GM12878 (cell line): Measurements from ENCODE around the gene PCK1. TPM values are rescaled to one million over a fixed set of nuclear protein-coding genes. Genes with fewer than 3 reads are reported as not detected.

ENCODE experiments used
- ATF7 ChIP-seq: fragments of 450-650 bp; IDR thresholded peaks from 2 replicates; pipeline ENCODE4 v1.6.1; 2016; ENCODE audit warnings: low read depth, mild to moderate bottlenecking
- DPF2 ChIP-seq: fragments of 450-650 bp; IDR thresholded peaks from 2 replicates; pipeline ENCODE4 v1.6.1; 2017; ENCODE audit warnings: mild to moderate bottlenecking
- ETV6 ChIP-seq, 2 experiments: fragments of 450-650 bp in 1 of 2; IDR thresholded peaks in 1 of 2; conservative IDR thresholded peaks in 1 of 2; 2 replicates each; pipeline ENCODE4 v1.6.1; 2014; ENCODE audit warnings: antibody characterized with exemption in 1 of 2, borderline replicate concordance in 1 of 2, low read depth in 1 of 2, mild to moderate bottlenecking in 1 of 2, moderate library complexity in 1 of 2
- HCFC1 ChIP-seq: fragments of 150-350 bp; IDR thresholded peaks from 2 replicates; pipeline ENCODE4 v1.6.1; 2014; ENCODE audit warnings: low read length
- MTA3 ChIP-seq: IDR thresholded peaks from 2 replicates; pipeline ENCODE4 v1.6.1; 2012; ENCODE audit warnings: low read length, inconsistent platforms, borderline replicate concordance
- SIN3A ChIP-seq: IDR thresholded peaks from 2 replicates; pipeline ENCODE4 v1.6.1; 2012; ENCODE audit warnings: low read depth, low read length, improper control_type of control experiment
- YY1 ChIP-seq: IDR thresholded peaks from 2 replicates; pipeline ENCODE4 v1.6.1; 2011; ENCODE audit warnings: low read depth, mild to moderate bottlenecking, low read length
- ZNF24 ChIP-seq: fragments of 450-650 bp; IDR thresholded peaks from 2 replicates; pipeline ENCODE4 v1.6.1; 2017; ENCODE audit warnings: antibody characterized with exemption, mild to moderate bottlenecking
- polyA plus RNA-seq, 11 experiments: library from polyadenylated mRNA; depleted of rRNA in 4 of 11; unstranded in 6 of 11; stranded (reverse) in 5 of 11; fragments of >200 nt; fragmentation: Nextera tagmentation in 4 of 11; fragmentation: Illumina TruSeq in 1 of 11; extraction: Ambion mirVana in 4 of 11; extraction: Trizol in 1 of 11; gene quantifications; 1 replicate in 1 of 11; 2 replicates in 10 of 11; pipeline versions ENCODE4 v1.2.1 to v1.2.3, GENCODE V29; 2011 to 2016; ENCODE audit warnings: inconsistent platforms in 2 of 11, missing spikeins in 2 of 11, low read depth in 1 of 11
- total RNA-seq, 4 experiments: library from RNA; depleted of rRNA in 3 of 4; stranded (reverse); fragments of >200 nt in 3 of 4; fragmentation: Illumina TruSeq in 1 of 4; extraction: Trizol in 1 of 4; gene quantifications; 2 replicates each; pipeline versions ENCODE4 v1.2.1 to v1.2.3, GENCODE V29; 2013 to 2021
- TF ChIP-seq, protein P1 (sequence below): fragments of 450-650 bp; IDR thresholded peaks from 2 replicates; pipeline ENCODE4 v1.6.1; 2017; ENCODE audit warnings: antibody characterized with exemption, mild to moderate bottlenecking, moderate library complexity
- TF ChIP-seq, protein P2 (sequence below): fragments of 450-650 bp; IDR thresholded peaks from 2 replicates; pipeline ENCODE4 v1.6.1; 2016; ENCODE audit warnings: mild to moderate bottlenecking, moderate library complexity, borderline replicate concordance
- TF ChIP-seq, protein P3 (sequence below): IDR thresholded peaks from 2 replicates; pipeline ENCODE4 v1.6.1; 2012; ENCODE audit warnings: improper control_type of control experiment, low read depth, low read length; ENCODE audit not compliant: insufficient replicate concordance
- TF ChIP-seq, protein P4 (sequence below): fragments of 450-650 bp; IDR thresholded peaks from 2 replicates; pipeline ENCODE4 v1.6.1; 2017; ENCODE audit warnings: low read depth, mild to moderate bottlenecking, moderate library complexity

The PCK1 gene
- total and polyA plus RNA-seq, 10 of the 15 experiments (the other 5 are each of a cell fraction or from before 2014, with no cell fraction given) = 0.02 to 0.33 (median 0.09) TPM; not detected in 5

DNA sequence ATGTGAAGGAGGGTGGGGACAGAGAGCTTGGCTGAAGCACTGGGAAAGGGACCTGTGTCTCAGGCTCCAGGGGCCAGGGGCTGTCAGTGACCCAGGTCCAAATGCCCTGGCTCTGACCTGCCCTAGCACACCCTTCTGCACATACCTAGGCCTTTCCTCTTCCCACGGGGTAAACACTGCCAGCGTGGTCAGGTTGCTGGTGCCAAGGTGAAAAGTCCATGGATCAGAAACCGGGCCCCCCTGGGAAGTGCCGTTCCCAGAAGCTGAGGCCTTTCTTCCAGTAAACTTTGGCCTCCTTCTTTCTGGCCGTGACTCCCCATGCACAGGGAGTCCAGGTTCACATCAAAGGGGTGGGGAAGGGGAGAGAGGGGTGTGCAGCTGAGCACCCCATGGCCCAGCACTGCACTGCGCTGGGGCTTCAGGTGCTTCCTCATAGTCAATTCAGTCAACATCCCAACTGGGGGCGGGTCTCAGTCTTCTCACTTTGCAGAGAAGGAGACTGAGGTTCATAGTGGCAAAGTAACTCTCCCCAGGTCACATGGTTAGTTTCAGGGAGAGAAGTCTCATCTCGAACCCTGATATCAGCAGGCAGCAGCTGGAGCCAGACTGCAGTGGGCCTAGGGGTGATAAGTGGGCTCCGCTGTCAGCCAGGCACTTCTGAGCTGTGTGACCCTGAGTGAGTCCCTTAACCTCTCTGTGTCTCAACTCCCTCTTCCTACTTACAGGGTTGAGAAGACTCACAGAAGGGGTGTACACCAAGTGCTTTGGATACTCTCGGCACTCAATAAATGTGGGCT, 17.0 kb downstream of the PCK1 start (continued):
- TF ChIP-seq, protein P1, sequence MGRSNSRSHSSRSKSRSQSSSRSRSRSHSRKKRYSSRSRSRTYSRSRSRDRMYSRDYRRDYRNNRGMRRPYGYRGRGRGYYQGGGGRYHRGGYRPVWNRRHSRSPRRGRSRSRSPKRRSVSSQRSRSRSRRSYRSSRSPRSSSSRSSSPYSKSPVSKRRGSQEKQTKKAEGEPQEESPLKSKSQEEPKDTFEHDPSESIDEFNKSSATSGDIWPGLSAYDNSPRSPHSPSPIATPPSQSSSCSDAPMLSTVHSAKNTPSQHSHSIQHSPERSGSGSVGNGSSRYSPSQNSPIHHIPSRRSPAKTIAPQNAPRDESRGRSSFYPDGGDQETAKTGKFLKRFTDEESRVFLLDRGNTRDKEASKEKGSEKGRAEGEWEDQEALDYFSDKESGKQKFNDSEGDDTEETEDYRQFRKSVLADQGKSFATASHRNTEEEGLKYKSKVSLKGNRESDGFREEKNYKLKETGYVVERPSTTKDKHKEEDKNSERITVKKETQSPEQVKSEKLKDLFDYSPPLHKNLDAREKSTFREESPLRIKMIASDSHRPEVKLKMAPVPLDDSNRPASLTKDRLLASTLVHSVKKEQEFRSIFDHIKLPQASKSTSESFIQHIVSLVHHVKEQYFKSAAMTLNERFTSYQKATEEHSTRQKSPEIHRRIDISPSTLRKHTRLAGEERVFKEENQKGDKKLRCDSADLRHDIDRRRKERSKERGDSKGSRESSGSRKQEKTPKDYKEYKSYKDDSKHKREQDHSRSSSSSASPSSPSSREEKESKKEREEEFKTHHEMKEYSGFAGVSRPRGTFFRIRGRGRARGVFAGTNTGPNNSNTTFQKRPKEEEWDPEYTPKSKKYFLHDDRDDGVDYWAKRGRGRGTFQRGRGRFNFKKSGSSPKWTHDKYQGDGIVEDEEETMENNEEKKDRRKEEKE = no peak
- no peak for TF ChIP-seq YY1
- TF ChIP-seq, protein P2, sequence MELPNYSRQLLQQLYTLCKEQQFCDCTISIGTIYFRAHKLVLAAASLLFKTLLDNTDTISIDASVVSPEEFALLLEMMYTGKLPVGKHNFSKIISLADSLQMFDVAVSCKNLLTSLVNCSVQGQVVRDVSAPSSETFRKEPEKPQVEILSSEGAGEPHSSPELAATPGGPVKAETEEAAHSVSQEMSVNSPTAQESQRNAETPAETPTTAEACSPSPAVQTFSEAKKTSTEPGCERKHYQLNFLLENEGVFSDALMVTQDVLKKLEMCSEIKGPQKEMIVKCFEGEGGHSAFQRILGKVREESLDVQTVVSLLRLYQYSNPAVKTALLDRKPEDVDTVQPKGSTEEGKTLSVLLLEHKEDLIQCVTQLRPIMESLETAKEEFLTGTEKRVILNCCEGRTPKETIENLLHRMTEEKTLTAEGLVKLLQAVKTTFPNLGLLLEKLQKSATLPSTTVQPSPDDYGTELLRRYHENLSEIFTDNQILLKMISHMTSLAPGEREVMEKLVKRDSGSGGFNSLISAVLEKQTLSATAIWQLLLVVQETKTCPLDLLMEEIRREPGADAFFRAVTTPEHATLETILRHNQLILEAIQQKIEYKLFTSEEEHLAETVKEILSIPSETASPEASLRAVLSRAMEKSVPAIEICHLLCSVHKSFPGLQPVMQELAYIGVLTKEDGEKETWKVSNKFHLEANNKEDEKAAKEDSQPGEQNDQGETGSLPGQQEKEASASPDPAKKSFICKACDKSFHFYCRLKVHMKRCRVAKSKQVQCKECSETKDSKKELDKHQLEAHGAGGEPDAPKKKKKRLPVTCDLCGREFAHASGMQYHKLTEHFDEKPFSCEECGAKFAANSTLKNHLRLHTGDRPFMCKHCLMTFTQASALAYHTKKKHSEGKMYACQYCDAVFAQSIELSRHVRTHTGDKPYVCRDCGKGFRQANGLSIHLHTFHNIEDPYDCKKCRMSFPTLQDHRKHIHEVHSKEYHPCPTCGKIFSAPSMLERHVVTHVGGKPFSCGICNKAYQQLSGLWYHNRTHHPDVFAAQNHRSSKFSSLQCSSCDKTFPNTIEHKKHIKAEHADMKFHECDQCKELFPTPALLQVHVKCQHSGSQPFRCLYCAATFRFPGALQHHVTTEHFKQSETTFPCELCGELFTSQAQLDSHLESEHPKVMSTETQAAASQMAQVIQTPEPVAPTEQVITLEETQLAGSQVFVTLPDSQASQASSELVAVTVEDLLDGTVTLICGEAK = no peak
- TF ChIP-seq, protein P3, sequence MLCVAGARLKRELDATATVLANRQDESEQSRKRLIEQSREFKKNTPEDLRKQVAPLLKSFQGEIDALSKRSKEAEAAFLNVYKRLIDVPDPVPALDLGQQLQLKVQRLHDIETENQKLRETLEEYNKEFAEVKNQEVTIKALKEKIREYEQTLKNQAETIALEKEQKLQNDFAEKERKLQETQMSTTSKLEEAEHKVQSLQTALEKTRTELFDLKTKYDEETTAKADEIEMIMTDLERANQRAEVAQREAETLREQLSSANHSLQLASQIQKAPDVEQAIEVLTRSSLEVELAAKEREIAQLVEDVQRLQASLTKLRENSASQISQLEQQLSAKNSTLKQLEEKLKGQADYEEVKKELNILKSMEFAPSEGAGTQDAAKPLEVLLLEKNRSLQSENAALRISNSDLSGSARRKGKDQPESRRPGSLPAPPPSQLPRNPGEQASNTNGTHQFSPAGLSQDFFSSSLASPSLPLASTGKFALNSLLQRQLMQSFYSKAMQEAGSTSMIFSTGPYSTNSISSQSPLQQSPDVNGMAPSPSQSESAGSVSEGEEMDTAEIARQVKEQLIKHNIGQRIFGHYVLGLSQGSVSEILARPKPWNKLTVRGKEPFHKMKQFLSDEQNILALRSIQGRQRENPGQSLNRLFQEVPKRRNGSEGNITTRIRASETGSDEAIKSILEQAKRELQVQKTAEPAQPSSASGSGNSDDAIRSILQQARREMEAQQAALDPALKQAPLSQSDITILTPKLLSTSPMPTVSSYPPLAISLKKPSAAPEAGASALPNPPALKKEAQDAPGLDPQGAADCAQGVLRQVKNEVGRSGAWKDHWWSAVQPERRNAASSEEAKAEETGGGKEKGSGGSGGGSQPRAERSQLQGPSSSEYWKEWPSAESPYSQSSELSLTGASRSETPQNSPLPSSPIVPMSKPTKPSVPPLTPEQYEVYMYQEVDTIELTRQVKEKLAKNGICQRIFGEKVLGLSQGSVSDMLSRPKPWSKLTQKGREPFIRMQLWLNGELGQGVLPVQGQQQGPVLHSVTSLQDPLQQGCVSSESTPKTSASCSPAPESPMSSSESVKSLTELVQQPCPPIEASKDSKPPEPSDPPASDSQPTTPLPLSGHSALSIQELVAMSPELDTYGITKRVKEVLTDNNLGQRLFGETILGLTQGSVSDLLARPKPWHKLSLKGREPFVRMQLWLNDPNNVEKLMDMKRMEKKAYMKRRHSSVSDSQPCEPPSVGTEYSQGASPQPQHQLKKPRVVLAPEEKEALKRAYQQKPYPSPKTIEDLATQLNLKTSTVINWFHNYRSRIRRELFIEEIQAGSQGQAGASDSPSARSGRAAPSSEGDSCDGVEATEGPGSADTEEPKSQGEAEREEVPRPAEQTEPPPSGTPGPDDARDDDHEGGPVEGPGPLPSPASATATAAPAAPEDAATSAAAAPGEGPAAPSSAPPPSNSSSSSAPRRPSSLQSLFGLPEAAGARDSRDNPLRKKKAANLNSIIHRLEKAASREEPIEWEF = no peak
- TF ChIP-seq ZNF24 = no peak
- TF ChIP-seq, protein P4, sequence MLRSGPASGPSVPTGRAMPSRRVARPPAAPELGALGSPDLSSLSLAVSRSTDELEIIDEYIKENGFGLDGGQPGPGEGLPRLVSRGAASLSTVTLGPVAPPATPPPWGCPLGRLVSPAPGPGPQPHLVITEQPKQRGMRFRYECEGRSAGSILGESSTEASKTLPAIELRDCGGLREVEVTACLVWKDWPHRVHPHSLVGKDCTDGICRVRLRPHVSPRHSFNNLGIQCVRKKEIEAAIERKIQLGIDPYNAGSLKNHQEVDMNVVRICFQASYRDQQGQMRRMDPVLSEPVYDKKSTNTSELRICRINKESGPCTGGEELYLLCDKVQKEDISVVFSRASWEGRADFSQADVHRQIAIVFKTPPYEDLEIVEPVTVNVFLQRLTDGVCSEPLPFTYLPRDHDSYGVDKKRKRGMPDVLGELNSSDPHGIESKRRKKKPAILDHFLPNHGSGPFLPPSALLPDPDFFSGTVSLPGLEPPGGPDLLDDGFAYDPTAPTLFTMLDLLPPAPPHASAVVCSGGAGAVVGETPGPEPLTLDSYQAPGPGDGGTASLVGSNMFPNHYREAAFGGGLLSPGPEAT = no peak
- TF ChIP-seq SIN3A = no peak
- no peak for TF ChIP-seq MTA3
- no peak for TF ChIP-seq ETV6 (conservative IDR thresholded peaks at IDR 0.05 in 1 of 2, IDR thresholded peaks at IDR 0.05 in 1 of 2; ENCODE audit: borderline replicate concordance in 1 of 2, low read depth in 1 of 2)
- no peak for TF ChIP-seq HCFC1
- no peak for TF ChIP-seq DPF2
- no peak for TF ChIP-seq ATF7
